ENCODE results near the gene SLC18A2.

DNA sequence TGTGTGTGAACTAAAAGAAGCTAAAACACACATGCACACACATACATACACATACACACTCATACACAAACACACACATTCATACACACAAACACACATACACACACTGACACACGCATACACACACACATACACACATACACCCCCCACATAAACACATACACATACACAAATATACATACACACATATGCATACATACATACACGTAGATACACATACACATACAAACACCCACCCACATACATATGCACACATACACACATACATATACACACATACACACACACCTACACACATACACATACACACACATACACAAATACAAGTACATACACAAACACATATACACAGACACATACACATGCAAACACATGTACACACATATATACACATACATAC is 28.0 kb downstream of the SLC18A2 start:
- no peak for TF ChIP-seq EZH2 (IDR thresholded peaks at IDR 0.05; ENCODE audit: borderline replicate concordance, low read depth, low read length, severe bottlenecking)
- TF ChIP-seq, protein P1, sequence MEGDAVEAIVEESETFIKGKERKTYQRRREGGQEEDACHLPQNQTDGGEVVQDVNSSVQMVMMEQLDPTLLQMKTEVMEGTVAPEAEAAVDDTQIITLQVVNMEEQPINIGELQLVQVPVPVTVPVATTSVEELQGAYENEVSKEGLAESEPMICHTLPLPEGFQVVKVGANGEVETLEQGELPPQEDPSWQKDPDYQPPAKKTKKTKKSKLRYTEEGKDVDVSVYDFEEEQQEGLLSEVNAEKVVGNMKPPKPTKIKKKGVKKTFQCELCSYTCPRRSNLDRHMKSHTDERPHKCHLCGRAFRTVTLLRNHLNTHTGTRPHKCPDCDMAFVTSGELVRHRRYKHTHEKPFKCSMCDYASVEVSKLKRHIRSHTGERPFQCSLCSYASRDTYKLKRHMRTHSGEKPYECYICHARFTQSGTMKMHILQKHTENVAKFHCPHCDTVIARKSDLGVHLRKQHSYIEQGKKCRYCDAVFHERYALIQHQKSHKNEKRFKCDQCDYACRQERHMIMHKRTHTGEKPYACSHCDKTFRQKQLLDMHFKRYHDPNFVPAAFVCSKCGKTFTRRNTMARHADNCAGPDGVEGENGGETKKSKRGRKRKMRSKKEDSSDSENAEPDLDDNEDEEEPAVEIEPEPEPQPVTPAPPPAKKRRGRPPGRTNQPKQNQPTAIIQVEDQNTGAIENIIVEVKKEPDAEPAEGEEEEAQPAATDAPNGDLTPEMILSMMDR (IDR thresholded peaks at IDR 0.05; ENCODE audit: extremely low read depth in 1 of 2, insufficient read depth in 1 of 2, low read depth in 1 of 2, low read length in 2 of 2): no peak
- TF ChIP-seq, protein P2, sequence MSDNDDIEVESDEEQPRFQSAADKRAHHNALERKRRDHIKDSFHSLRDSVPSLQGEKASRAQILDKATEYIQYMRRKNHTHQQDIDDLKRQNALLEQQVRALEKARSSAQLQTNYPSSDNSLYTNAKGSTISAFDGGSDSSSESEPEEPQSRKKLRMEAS (IDR thresholded peaks at IDR 0.05; ENCODE audit: insufficient read depth, insufficient read length): no peak
- no peak for TF ChIP-seq POLR2A (IDR thresholded peaks at IDR 0.05; ENCODE audit: low read depth, low read length)

All from endothelial cell of umbilical vein (primary cell).